Upper lobe of left lung (tissue), 4 donors: Measurements from ENCODE around the gene TBC1D4.

ENCODE experiments used
- CTCF ChIP-seq, 6 experiments: fragments of 450-650 bp in 4 of 6; fragments of 200-600 bp in 2 of 6; sonication (generic) in 2 of 6; IDR thresholded peaks; one replicate each; pipeline ENCODE4 v1.5.1; 2016 to 2019; ENCODE audit warnings: antibody characterized with exemption in 6 of 6
- EP300 ChIP-seq, 4 donors: sonication (generic); formaldehyde crosslinking; IDR thresholded peaks; one replicate each; pipeline ENCODE4 v1.5.1; 2017; ENCODE audit warnings: antibody characterized with exemption in 4 of 4, control low read depth in 2 of 4
- POLR2A ChIP-seq, 4 donors: fragments of 450-650 bp; IDR thresholded peaks; one replicate each; pipeline ENCODE4 v1.5.1; 2016 to 2017; ENCODE audit warnings: antibody characterized with exemption in 4 of 4, mild to moderate bottlenecking in 2 of 4

GRCh38 chr13:75430436-75431209, 51.3 kb downstream of the TBC1D4 start:
- TF ChIP-seq CTCF (IDR thresholded peaks at IDR 0.05) (no peak), EP300 (IDR thresholded peaks at IDR 0.05) (no peak), POLR2A (IDR thresholded peaks at IDR 0.05) (no peak)
